ENCODE measurements around the gene RMC1.
"Not testable (repeated sequence)": the region's sequence is repeated elsewhere in the genome, so short reads cannot be mapped to it uniquely, and the experiment has no call there.

RMC1 gene

GRCh38 chr18:23569299-23570063, 66.2 kb downstream of the RMC1 start:
- TF ChIP-seq GATA1 (IDR thresholded peaks at IDR 0.05; ENCODE audit: low read depth, low read length): no peak
- no peak for TF ChIP-seq POLR2A (IDR thresholded peaks at IDR 0.05; ENCODE audit: low read length)
- DNase-seq: no peak

DNA sequence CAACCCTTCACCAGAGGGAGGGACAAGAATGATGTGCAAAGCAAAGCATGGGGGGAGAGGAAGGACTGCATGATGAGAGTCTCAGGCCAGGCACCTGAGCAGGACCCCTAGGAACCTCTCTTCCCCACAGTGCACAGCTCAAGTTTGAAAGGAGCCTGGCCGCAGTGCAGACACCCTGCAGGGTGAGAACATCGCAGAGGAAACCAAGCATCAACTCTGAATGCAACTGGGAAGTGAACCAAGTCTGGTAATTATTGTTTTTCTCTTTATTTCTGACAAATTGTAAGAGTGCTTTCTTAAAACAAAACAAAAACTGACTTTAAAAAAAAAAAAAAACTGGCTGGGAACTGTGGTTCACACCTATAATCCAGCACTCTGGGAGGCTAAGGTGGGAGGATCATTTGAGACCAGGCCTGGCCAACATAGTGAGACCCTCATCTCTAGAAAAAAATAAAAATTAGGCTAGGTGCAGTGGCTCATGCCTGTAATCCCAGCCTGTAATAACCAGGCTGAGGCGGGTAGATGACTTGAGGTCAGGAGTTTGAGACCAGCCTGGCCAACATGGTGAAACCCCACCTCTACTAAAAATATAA, 67.7 kb downstream of the RMC1 start:
- no peak for DNase-seq
- TF ChIP-seq POLR2A (IDR thresholded peaks at IDR 0.05; ENCODE audit: low read length): no peak
- no peak for TF ChIP-seq GATA1 (IDR thresholded peaks at IDR 0.05; ENCODE audit: low read depth, low read length)

DNA sequence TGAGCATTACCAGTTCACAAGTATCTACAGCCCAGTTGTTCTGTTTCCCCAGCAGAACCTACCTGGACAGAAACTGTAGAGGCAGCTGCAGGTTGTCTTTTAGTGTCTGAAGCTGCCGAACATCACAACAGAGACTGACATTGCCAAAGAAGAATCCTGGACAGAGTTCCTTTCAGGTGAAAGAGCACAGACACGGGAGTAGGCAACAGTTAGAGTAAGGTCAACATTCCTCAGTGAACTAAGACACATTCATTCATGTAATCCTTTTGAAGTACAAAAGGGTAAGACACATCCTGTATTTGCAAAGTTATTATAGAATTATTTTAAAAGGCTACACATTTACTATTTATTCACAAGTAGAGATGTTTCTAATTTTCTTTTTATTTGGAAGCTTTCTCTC, 68.7 kb downstream of the RMC1 start:
- DNase-seq: no peak
- TF ChIP-seq GATA1 (IDR thresholded peaks at IDR 0.05; ENCODE audit: low read depth, low read length) (no peak), POLR2A (IDR thresholded peaks at IDR 0.05; ENCODE audit: low read length) (no peak)

DNA sequence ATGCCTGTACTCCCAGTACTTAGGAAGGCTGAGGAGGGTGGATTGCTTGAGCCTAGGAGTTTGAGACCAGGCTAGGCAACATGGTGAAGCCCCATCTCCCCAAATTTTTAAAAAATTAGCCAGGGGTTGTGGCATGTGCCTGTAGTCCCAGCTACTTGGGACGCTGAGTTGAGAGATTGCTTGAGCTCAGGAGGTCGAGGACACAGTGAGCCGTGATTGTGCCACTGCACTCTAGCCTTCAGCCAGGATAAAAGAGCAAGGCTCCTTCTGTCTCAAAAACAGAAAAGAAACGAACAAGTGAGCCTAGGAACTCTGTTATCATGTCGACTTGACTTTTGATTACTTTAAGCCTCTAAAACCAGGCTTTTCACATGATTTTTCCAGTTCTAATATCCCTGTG, 69.3 kb downstream of the RMC1 start:
- no peak for TF ChIP-seq POLR2A (IDR thresholded peaks at IDR 0.05; ENCODE audit: low read length)
- TF ChIP-seq GATA1 (IDR thresholded peaks at IDR 0.05; ENCODE audit: low read depth, low read length): no peak
- DNase-seq: no peak

DNA sequence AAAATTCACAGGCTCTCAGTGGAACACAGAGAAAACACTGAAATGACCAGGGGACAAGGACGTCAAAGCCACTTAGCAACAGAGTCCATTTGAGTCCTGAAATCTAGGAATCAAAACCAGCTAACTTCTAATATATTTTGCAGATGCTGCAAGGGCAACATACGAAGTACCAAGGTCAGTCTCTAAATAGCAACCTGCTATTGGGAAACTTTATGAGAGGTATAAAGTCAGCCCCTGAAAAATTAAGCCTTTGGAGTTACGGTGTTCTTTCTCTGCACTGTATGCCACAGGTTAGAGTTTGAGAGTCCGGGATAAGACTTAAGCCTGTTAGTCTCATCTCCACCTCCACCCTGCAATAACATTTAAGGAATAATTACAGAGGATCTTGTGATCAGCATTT, 69.7 kb downstream of the RMC1 start:
- no peak for DNase-seq
- TF ChIP-seq GATA1 (IDR thresholded peaks at IDR 0.05; ENCODE audit: low read depth, low read length): no peak
- TF ChIP-seq POLR2A (IDR thresholded peaks at IDR 0.05; ENCODE audit: low read length): no peak

DNA sequence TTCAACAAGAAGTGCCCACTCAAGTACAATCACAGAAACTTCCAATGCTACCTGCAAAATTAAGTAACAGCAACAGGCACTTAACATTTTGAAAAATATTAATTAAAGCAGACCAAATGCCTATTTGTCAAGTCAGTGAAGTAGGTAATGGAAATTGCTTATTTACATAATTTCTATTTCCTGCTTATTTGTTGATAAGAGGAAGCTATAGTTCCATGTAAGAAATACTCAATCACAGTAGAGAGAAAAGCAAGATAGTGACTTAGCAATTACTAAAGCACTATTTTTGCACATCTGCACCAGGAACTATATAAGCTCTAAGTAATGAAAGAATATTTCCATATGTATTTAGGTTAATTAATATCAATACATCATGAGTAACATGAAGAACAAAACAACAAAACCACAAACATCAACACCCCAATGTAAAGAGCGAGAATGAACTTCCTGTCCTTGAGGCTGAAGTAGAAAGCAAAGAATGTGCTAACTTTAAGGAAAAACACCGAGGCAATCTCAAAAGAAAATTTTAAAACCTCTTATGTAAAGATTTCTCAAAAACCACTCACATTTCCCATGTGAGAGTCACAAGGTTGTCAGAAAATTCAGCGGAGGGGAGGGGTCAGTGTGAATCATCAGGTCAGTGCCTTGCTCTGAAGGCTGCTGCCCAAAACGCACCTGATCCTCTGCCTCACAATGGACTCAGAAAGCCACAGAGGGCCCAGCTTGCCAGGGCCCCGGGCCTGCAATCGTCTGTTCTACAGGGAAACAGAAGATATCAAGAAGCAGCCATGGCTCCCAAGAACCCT, 70.5 kb downstream of the RMC1 start:
- no peak for DNase-seq
- TF ChIP-seq GATA1 (IDR thresholded peaks at IDR 0.05; ENCODE audit: low read depth, low read length) (no peak), POLR2A (IDR thresholded peaks at IDR 0.05; ENCODE audit: low read length) (no peak)

DNA sequence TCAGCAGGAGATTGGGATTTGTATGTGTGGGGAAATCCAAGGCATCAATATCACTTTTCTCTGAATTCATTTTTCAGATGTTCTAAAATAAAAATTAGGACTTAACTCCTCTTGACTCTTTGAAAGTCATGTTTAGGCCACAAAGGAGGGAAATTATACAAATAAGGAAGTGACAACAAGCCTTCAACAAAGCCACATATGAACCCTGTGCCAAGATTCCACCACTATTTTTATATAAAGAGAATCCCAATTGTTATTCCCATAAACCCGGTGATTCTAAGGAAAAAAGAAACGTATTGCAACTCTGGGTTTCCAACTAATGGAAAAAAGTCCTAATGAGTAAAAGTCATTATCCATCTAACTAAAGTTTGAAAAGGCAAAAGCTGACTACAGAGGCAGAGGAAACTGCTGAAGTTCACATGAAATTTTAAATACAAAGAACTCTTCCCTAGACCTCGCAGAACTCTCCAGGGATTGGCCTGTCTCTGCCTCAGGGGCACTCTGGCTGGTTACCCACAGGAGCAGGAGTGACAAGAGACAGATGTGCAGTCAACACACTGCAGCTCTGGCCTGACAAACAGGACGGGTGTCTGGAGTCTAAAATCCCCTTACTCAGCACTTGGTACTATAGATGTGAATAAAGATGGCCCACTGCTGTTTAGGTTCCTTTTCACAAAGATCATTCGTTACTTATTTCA, 71.4 kb downstream of the RMC1 start:
- DNase-seq: no peak
- TF ChIP-seq POLR2A (IDR thresholded peaks at IDR 0.05; ENCODE audit: low read length) (no peak), GATA1 (IDR thresholded peaks at IDR 0.05; ENCODE audit: low read depth, low read length) (no peak)

DNA sequence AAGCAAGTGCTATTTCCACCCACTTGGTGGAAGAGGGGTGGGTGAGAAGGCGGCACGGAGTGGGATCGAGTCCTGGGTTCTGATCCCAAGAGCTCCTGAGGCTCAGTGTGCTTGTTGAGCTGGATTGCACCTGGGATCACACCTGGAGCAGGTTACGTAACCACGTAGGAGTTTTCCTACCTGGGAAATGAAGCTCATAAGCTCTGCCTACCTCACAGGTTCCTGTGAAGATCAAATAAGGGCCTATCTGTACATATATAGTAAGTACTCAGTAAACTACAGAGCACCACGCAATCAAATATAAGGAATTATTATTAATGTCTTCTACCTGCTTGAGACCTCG, 72.0 kb downstream of the RMC1 start:
- no peak for DNase-seq
- TF ChIP-seq GATA1 (IDR thresholded peaks at IDR 0.05; ENCODE audit: low read depth, low read length) (no peak), POLR2A (IDR thresholded peaks at IDR 0.05; ENCODE audit: low read length) (no peak)

DNA sequence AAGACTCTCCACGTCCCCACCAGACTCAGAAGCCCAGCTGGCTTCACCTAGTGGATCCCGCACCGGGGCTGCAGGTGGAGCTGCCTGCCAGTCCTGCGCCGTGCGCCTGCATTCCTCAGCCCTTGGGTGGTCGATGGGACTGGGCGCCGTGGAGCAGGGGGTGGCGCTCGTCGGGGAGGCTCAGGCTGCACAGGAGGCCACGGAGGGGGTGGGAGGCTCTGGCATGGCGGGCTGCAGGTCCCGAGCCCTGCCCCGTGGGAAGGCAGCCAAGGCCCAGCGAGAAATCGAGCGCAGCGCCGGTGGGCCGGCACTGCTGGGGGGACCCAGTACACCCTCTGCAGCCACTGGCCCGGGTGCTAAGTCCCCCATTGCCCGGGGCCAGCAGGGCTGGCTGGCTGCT, 74.2 kb downstream of the RMC1 start:
- not testable (repeated sequence) for DNase-seq

GRCh38 chr18:23578067-23578701, 74.9 kb downstream of the RMC1 start:
- no peak for TF ChIP-seq GATA1 (IDR thresholded peaks at IDR 0.05; ENCODE audit: low read depth, low read length)
- no peak for TF ChIP-seq POLR2A (IDR thresholded peaks at IDR 0.05; ENCODE audit: low read length)
- DNase-seq: no peak

GRCh38 chr18:23578891-23579653, 75.8 kb downstream of the RMC1 start:
- DNase-seq: no peak
- TF ChIP-seq POLR2A (IDR thresholded peaks at IDR 0.05; ENCODE audit: low read length): no peak

DNA sequence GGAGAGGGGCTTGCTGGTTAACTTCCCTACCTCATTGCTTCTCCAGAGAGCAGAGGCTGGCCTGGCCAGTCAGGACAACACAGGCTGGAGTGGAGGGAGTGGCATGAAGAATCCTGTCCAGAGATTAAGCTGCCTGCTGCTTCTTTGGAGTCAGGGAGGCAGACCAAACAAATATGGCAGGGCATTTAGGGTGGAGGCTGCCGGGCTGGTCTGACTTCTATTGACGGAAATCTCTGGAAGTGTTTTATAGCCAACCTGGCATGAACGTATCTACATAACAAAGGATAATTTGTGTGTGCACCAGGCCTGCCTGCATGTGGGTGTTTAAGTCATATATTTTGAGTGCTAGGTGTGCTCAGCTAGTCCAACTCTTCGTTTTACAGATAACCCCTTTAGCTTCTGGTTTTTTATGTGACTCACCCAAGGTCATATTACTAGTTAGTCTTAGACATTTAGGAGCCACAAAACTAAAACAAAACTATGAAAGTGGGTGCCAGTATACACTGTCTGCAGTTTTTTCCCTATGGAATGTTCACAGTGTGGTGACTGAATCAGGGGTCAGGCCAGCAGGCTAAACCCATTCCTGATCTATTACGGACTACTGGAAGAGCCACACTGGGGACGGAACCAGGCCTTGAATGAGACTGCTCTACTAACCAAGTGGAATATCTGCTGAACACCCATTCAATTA, 77.5 kb downstream of the RMC1 start:
- DNase-seq: no peak
- TF ChIP-seq GATA1 (IDR thresholded peaks at IDR 0.05; ENCODE audit: low read depth, low read length) (no peak), POLR2A (IDR thresholded peaks at IDR 0.05; ENCODE audit: low read length) (no peak)

All from erythroblast (primary cell).